ENCODE measurements around the gene SLC19A1.

Gene SLC19A1

GRCh38 chr21:45448283-45448809 is 93.9 kb downstream of the SLC19A1 start:
- TF ChIP-seq CTCF (IDR thresholded peaks at IDR 0.05): no peak
